Subcutaneous adipose tissue (tissue), 4 donors: Measurements from ENCODE around the gene RNF11. TPM values are rescaled to one million over a fixed set of nuclear protein-coding genes. Genes with fewer than 3 reads are reported as not detected.

Source experiments
- CTCF ChIP-seq: fragments of 450-650 bp; IDR thresholded peaks from one replicate; pipeline ENCODE4 v1.5.1; 2016; ENCODE audit warnings: low read depth, mild to moderate bottlenecking, control low read depth, antibody characterized with exemption, moderate library complexity
- total RNA-seq, 4 donors: library from RNA; depleted of rRNA; stranded (reverse); fragments of >200 nt; gene quantifications; one replicate each; pipeline ENCODE4 v1.1.0, GENCODE V29; 2016

The RNF11 gene
- total RNA-seq, 4 donors from 2014 or later: 77.9 to 138 (median 112) TPM

DNA sequence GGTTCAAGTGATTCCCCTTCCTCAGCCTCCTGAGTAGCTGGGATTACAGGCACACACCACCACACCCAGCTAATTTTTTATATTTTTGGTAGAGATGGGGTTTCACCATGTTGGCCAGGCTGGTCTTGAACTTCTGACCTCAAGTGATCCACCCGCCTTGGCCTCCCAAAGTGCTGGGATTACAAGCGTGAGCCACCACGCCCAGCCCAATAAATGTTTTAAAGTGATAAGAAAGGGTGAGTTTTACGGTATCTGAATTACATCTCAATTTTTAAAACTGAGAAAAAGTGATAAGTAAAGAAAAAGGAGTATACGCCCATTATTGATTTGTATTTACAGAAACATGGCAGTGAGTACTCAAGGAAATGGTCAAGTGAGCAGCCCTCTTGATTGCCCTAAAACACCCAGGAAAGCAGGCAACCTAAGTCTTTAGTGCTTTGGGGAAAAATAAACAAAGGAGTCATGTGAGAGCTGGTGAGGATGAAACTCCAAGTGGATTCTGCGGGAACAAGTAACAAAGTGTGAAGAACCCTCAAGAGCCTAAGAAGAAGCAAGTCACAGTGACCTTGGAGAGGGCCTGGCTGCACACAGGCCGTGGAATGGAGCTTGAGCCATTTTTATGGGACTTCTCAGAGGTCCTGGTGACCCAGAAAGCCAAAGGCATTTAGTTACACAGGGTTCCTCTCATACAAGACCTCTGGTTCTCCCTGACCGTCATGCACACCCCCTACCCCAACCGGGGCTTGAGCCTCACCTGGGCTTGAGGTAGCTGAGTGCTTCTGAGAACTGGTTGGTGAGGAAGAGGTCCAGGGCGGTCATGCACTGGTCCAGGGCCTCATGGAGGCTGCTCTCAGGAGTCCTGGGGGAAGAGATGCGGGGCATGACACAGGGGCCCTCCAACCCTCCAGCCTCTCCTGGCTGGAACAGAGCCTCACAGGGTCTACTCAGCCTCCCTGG, 85.2 kb downstream of the RNF11 start:
- TF ChIP-seq CTCF: no peak

GRCh38 chr1:51321924-51322280, 85.8 kb downstream of the RNF11 start:
- TF ChIP-seq CTCF: no peak

GRCh38 chr1:51322417-51323101, 86.5 kb downstream of the RNF11 start:
- TF ChIP-seq CTCF: no peak

Other genes starting within 250 kb of the RNF11 start
- gene C1orf185, start 134.0 kb upstream of the RNF11 start, total RNA-seq: not detected
- gene TTC39A, start 94.3 kb downstream of the RNF11 start, total RNA-seq: 1 to 10 TPM in 2 of 4 donors, under 1 TPM in 1, not detected in 1; 0.66 to 2.1 (median 1.4) TPM